Fibroblast of mammary gland (primary cell): Measurements from ENCODE around the gene ACOXL.

Experiments
- DNase-seq: peaks from one replicate; pipeline ENCODE4 v3.0.0-alpha.2; 2010; ENCODE audit warnings: low read depth
- H3K4me3 ChIP-seq: 2 replicates; pipeline ENCODE4 v1.5.1; 2011; ENCODE audit warnings: low read depth, mild to moderate bottlenecking, low read length, moderate library complexity; ENCODE audit not compliant: control insufficient read depth
- CTCF ChIP-seq: conservative IDR thresholded peaks from 2 replicates; pipeline ENCODE4 v1.5.1; 2011; ENCODE audit warnings: low read depth, low read length, inconsistent platforms; ENCODE audit not compliant: control insufficient read depth, insufficient read depth

ACOXL gene

GRCh38 chr2:110860630-110861029 is 128.3 kb downstream of the ACOXL start:
- no peak for DNase-seq
- no peak overlapping the region for H3K4me3 ChIP-seq
- TF ChIP-seq CTCF = no peak

GRCh38 chr2:110861616-110862260 is 129.4 kb downstream of the ACOXL start:
- TF ChIP-seq CTCF = no peak
- DNase-seq = no peak

GRCh38 chr2:110863726-110864125 is 131.4 kb downstream of the ACOXL start:
- no peak for TF ChIP-seq CTCF
- DNase-seq = no peak
- no peak overlapping the region for H3K4me3 ChIP-seq

More at GRCh38 chr2:110861616-110862260, 129.4 kb downstream of the ACOXL start:
- no peak overlapping the region for H3K4me3 ChIP-seq

GRCh38 chr2:110864176-110864575 is 131.8 kb downstream of the ACOXL start:
- no peak overlapping the region for H3K4me3 ChIP-seq
- no peak for TF ChIP-seq CTCF
- no peak for DNase-seq

GRCh38 chr2:110864731-110865130 is 132.4 kb downstream of the ACOXL start:
- DNase-seq = no peak
- no peak for TF ChIP-seq CTCF
- H3K4me3 ChIP-seq = no peak overlapping the region

GRCh38 chr2:110865188-110865587 is 132.8 kb downstream of the ACOXL start:
- TF ChIP-seq CTCF = no peak
- DNase-seq = peak; percentile 22
- H3K4me3 ChIP-seq = no peak overlapping the region

GRCh38 chr2:110866045-110866444 is 133.7 kb downstream of the ACOXL start:
- no peak overlapping the region for H3K4me3 ChIP-seq
- TF ChIP-seq CTCF = no peak
- no peak for DNase-seq
